ENCODE data around the gene DNAJC17. TPM values are rescaled to one million over a fixed set of nuclear protein-coding genes. Genes with fewer than 3 reads are reported as not detected.

Gene DNAJC17
- total and polyA plus RNA-seq, 2 of the 13 experiments (the other 11 are each of a cell fraction or from before 2014, with no cell fraction given) = 22.2 to 26.5 TPM

DNA sequence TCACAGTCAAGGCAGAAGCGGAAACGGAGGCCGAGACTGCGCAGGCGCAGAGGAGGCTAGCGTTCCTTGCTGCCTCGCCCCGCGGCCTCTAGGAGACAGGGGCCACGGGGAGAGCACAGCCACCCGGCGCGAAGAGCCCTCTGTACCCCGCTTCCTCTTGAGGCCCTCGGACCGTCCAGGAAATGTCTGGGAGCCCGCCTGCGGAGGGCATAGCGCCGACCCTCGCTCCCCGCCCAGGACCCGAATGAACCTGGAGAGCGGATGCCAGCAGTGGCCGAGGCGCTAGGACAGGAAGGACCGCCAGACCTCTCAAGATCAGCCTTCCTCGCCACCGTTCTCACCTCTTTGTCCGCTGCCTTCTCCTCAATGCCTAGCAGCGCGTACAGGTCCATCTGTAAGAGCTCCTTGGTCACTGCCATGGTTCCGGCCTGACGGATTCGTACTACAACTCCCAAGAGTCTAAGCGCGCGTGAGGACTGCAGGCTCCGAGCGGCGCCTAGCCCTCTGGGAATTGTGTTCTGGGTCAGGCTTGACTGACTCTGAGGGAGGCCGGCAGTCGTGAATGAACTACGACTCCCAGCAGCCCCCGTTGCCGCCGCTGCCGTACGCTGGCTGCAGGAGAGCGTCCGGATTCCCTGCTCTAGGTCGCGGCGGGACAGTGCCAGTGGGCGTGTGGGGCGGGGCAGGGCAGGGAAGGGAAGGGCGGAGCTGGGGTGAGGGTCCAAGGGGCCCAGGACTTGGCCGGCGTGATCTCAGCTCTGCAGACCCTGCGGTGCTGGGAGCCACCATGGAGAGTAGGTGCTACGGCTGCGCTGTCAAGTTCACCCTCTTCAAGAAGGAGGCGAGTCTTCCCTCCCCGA, at the start of gene DNAJC17, which contains the start of gene ZFYVE19 (continued):
- TF ChIP-seq, protein P1, sequence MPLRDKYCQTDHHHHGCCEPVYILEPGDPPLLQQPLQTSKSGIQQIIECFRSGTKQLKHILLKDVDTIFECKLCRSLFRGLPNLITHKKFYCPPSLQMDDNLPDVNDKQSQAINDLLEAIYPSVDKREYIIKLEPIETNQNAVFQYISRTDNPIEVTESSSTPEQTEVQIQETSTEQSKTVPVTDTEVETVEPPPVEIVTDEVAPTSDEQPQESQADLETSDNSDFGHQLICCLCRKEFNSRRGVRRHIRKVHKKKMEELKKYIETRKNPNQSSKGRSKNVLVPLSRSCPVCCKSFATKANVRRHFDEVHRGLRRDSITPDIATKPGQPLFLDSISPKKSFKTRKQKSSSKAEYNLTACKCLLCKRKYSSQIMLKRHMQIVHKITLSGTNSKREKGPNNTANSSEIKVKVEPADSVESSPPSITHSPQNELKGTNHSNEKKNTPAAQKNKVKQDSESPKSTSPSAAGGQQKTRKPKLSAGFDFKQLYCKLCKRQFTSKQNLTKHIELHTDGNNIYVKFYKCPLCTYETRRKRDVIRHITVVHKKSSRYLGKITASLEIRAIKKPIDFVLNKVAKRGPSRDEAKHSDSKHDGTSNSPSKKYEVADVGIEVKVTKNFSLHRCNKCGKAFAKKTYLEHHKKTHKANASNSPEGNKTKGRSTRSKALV (CRISPR knock-in tag; IDR thresholded peaks at IDR 0.05) = peak; percentile 54
- TF ChIP-seq GABPA (IDR thresholded peaks at IDR 0.05; ENCODE audit: low read depth, low read length) = peak; percentile 36; the same call in 1 of the 2 replicates
- TF ChIP-seq GABPA (CRISPR knock-in tag; IDR thresholded peaks at IDR 0.05; ENCODE audit: low read depth) = peak; percentile 84
- TF ChIP-seq, protein P2, sequence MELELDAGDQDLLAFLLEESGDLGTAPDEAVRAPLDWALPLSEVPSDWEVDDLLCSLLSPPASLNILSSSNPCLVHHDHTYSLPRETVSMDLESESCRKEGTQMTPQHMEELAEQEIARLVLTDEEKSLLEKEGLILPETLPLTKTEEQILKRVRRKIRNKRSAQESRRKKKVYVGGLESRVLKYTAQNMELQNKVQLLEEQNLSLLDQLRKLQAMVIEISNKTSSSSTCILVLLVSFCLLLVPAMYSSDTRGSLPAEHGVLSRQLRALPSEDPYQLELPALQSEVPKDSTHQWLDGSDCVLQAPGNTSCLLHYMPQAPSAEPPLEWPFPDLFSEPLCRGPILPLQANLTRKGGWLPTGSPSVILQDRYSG (CRISPR knock-in tag; IDR thresholded peaks at IDR 0.05) = no peak
- 0 out of 2 replicates have a peak, but pooled peaks have one; percentile 25 for TF ChIP-seq STAT5B (CRISPR knock-in tag; IDR thresholded peaks at IDR 0.05)
- peak; percentile 56 for TF ChIP-seq NFYC (CRISPR knock-in tag; IDR thresholded peaks at IDR 0.05)
- 0 out of 2 replicates have a peak, but pooled peaks have one; percentile 34 for TF ChIP-seq FOXO1 (CRISPR knock-in tag; IDR thresholded peaks at IDR 0.05)
- TF ChIP-seq ADNP (CRISPR knock-in tag; IDR thresholded peaks at IDR 0.05) = no peak
- TF ChIP-seq, protein P3, sequence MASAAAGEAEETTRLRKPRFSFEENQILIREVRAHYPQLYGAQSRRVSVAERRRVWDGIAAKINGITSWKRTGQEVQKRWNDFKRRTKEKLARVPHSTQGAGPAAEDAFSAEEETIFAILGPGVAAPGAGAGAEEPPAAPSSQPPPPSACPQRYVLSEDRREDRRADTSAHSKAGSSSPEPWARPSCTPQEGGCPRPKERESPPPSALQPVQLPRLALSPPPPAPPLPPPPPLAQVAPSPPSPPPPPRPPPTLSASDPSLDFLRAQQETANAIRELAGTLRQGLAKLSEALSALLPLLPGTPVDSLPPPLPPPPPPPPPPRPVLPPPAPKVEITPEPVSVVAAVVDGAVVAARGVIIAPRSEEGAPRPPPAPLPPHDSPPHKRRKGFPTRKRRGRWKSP (CRISPR knock-in tag; IDR thresholded peaks at IDR 0.05) = peak; percentile 30; the same call in 1 of the 2 replicates
- TF ChIP-seq POLR2AphosphoS5 (IDR thresholded peaks at IDR 0.05; ENCODE audit: low read depth, low read length) = peak; percentile 74
- no peak; the same call in 1 of the 2 replicates for TF ChIP-seq ZNF546 (CRISPR knock-in tag; conservative IDR thresholded peaks at IDR 0.05)
- no peak for TF ChIP-seq ZNF570 (CRISPR knock-in tag; IDR thresholded peaks at IDR 0.05; ENCODE audit: borderline replicate concordance)
- no peak; the same call in 1 of the 2 replicates for TF ChIP-seq PITX1 (CRISPR knock-in tag; IDR thresholded peaks at IDR 0.05)
- no peak for TF ChIP-seq HNF4G (IDR thresholded peaks at IDR 0.05; ENCODE audit: borderline replicate concordance, low read depth, low read length)
- 0 out of 2 replicates have a peak, but pooled peaks have one; percentile 20 for TF ChIP-seq HNF4G (CRISPR knock-in tag; IDR thresholded peaks at IDR 0.05; ENCODE audit: borderline replicate concordance, low read depth)
- peak; percentile 35 for TF ChIP-seq HNRNPH1 (optimal IDR thresholded peaks at IDR 0.05; ENCODE audit: low read depth, low read length)
- TF ChIP-seq CEBPB (IDR thresholded peaks at IDR 0.05; ENCODE audit: borderline replicate concordance, low read depth, low read length) = no peak
- TF ChIP-seq ERF (CRISPR knock-in tag; IDR thresholded peaks at IDR 0.05) = peak; percentile 75; the same call in 1 of the 2 replicates
- TF ChIP-seq ZNF33B (CRISPR knock-in tag; IDR thresholded peaks at IDR 0.05) = no peak; the same call in 1 of the 2 replicates
- no peak for TF ChIP-seq XRCC5 (optimal IDR thresholded peaks at IDR 0.05; ENCODE audit: low read length)
- peak; percentile 46; the same call in 1 of the 2 replicates for TF ChIP-seq SOX5 (CRISPR knock-in tag; IDR thresholded peaks at IDR 0.05; ENCODE audit: borderline replicate concordance)
- TF ChIP-seq DPF2 (CRISPR knock-in tag; IDR thresholded peaks at IDR 0.05; ENCODE audit: borderline replicate concordance, low read depth) = no peak
- TF ChIP-seq ZNF44 (CRISPR knock-in tag; IDR thresholded peaks at IDR 0.05) = peak; percentile 42; the same call in 1 of the 2 replicates
- peak; percentile 55 for TF ChIP-seq ZNF331 (CRISPR knock-in tag; IDR thresholded peaks at IDR 0.05)
- TF ChIP-seq MAFF (IDR thresholded peaks at IDR 0.05; ENCODE audit: low read depth, low read length) = no peak
- no peak for TF ChIP-seq MTF1 (CRISPR knock-in tag; IDR thresholded peaks at IDR 0.05)

Data from HepG2 (cell line).